Measurements from ENCODE around the gene USF2.

Gene USF2

GRCh38 chr19:35303357-35303915 is 34.7 kb downstream of the USF2 start:
- no peak for DNase-seq

DNA sequence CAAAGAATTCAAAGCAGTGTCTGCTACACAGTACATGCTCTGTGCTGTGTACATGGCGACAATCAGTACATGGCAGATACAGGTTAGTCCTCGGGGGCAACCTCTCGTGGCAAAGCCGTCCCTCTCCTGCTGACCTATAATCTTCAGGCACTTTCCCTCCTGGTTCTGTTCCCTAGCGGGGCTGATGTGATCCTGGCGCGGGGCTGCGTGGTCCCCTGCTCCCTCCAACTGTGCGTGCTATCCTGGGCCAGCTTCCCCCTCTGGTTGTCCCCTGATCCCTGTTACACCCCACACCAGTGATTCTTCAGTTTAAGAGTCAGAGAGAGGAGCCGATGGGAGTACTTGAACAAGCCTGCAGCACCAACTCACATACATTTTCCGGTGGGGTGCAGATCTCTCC is 35.3 kb downstream of the USF2 start:
- no peak for DNase-seq

DNA sequence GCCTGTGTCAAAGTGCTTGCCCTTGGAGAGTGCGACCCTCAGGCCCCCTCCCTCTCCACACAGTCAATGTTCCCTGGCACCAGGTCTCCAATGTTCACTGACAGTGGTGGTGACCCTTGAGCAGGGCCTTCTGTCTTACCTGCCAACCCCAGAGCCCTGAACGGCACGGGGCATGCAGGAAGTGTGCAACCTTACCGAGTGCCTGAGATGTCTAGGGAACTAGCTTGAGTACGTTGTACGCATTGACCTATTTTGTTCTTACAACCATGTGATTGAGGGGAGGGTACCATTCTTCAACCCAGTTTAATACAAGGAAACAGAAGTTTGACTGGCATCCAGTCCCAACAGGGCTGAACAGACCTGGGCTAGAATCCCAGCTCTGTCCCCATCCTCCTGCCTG is 36.4 kb downstream of the USF2 start:
- DNase-seq, result no peak

DNA sequence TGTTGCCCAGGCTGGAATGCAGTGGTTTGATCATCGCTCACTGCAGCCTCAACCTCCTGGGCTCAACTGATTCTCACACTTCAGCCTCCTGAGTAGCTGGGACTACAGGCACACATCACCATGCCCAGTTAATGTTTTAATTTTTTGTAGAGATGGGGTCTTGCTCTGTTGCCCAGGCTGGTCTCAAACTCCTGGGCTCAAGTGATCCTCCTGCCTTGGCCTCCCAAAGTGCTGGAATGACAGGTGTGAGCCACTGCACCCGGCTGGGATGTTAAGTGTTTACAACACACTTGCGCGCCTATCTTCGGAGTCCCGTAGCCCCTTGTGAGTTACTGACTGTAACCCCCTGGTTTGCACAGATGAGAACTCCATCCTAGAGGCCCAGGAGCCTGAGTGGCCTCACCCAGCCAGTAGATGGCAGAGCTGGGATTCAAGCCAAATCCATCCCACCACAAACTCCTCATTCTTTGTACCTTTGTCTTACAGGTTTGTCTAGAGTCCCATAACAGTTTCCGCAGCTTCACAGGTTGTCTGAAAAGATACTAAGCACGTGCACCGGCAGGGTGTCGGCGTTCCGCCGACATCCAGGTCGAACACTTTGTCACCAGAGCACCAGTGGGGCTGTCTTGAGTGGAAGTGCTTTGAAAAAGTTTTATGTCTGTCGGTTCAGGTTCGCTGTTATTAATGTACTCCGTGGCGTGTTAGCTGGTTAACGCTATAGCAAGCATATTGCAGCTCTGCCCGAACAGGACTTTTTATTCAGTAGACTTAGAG is 37.9 kb downstream of the USF2 start:
- no peak for DNase-seq

GRCh38 chr19:35307931-35308330 is 39.2 kb downstream of the USF2 start:
- DNase-seq, result no peak

- no peak for DNase-seq
These were observed 40.1 kb downstream of the USF2 start for GRCh38 chr19:35308910-35309309.

DNA sequence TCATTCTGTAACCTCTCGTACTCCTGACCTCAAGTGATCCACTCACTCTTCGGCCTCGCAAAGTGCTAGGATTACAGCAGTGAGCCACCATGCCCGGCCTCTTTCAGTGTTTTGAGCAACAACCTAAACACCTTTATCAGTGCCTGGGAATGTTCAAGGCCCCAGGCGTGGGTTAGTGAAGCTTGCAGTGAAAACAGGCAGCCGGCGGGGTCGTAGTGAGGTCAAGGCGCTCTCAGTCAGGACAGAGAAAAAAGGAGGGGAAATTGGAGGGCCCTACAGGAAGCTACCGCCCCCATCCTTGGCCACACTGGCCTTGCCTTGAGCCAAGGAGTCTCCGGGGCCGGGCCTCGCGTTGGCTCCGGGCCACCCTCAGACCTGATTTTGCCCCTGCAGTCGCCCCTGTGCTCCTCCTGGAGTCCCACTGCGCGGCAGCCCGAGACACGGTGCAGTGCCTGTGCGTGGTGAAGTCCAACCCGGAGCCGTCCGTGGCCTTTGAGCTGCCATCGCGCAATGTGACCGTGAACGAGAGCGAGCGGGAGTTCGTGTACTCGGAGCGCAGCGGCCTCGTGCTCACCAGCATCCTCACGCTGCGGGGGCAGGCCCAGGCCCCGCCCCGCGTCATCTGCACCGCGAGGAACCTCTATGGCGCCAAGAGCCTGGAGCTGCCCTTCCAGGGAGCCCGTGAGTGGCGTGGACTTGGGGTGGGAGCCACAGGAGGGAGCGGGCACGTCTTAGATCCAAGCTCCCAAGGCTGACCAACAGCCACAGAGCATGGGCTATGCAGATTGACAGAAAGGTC is 40.9 kb downstream of the USF2 start:
- DNase-seq, result no peak

- no peak for DNase-seq
These were observed 41.6 kb downstream of the USF2 start for GRCh38 chr19:35310331-35310730.

DNA sequence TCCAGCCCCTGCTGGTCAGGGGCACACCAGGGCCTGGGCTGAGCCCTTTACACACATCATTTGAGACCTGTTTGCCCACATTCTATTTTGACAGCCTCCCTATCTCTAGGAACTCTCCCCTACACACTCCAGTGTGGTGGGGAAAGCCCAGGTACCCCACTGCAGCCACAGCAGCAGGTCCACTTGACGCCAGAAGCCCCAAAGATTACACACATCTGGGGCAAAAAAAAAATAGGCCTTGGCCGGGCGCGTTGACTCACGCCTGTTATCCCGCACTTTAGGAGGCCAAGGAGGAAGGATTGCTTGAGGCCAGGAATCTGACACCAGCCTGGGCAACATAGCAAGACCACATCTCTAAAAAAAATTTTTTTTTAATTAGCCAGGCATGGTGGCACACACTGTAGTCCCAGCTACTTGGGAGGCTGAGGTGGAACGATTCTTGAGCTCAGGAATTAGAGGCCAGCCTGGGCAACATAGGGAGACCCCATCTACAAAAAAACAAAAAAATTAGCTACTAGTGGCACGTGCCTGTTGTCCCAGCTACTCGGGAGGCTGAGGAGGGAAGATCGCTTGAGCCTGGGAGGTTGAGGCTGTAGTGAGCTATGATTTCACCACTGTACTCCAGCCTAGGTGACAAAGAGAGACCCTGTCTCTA is 42.2 kb downstream of the USF2 start:
- no peak for DNase-seq

GRCh38 chr19:35311901-35312665 is 43.3 kb downstream of the USF2 start:
- DNase-seq, result no peak

DNA sequence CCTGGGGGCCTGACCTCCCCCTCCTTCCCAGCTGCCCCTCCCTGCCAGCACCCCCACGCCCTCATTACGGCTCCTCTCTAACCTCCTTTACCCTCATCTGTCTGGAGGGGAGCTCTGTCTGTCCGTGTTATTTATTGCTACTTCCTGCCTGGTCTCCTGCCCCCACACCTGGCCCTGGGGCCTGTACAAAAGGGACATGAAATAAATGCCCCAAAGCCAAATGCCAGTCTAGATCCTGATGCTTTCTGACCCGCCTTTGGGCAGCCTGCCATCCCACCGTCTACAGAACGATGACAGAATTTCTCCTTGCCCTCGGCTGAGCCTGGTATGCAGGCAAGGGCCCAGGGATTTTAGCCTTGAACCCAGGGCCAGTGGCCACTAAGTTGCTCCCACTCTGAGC is 44.8 kb downstream of the USF2 start:
- no peak for DNase-seq

- no peak for DNase-seq
These were observed 45.3 kb downstream of the USF2 start for GRCh38 chr19:35314031-35314430.

DNA sequence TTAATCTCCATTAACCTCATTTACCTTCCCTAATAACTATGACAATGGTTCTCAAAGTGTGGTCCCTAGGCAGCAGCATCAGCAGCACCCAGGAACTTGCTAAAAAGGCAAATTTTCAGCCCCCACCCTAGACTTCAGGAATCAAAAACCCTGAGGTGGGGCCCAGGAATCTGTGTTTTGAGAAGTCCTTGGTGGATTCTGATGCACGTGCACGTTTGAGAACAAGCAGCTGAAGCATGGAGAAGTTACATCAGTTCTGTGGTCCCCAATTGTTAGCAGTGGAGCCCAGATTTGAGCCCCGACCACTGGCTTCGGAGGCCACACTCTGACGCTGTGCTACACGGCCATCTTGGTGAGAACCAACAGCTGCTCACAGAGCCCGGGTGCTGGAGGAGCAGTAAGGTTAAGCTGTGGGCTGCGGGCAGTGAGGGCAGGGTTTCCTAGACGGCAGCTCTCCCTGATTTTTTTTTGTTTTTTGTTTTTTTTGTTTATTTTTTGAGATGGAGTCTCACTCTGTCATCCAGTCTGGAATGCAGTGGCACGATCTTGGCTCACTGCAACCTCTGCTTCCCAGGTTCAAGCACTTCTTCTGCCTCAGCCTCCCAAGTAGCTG is 46.2 kb downstream of the USF2 start:
- DNase-seq, result no peak

DNA sequence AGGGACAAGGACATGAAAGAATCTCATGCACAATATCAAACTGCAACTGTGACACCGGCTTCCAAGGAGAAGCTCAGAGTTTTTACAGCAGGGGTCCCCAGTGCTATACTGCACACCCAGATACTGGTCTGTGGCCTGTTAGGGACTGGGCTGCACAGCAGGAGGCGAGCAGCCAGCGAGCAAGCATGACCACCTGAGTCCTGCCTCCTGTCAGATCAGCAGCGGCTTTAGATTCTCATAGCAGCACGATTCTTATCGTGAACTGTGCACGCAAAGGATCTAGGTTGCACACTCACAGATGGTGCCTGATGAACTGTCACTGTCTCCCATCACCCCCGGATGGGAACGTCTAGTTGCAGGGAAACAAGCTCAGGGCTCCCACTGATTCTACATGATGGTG is 47.1 kb downstream of the USF2 start:
- no peak for DNase-seq

GRCh38 chr19:35316560-35316959 is 47.8 kb downstream of the USF2 start:
- DNase-seq, result no peak

DNA sequence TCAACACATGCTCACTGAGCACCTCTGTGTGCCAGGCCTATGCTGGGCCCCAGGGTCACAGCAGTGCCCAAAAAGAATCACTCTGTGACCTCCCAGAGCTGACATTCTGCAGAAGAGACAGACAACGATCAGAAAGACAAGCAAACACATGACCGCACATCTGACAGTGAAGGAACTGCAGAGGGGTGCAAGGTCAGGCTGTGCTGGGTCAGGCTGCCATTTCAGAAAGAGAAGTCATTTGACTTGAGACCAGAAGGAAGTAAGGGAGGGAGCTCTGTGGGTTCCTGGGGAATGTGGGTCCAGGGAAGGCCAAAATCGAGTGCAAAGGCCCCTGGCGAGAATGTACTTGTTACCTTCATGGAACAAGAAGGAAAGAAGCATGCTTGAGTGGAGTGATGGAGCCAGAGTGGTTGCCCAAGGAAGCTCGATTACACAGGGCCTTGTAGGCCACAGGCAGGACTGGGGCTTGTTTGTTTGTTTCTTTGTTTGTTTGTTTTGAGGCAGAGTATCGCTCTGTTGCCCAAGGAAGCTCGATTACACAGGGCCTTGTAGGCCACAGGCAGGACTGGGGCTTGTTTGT is 48.8 kb downstream of the USF2 start:
- DNase-seq, result peak; percentile 6

GRCh38 chr19:35318679-35319448 is 50.1 kb downstream of the USF2 start:
- peak; percentile 54 for DNase-seq

DNA sequence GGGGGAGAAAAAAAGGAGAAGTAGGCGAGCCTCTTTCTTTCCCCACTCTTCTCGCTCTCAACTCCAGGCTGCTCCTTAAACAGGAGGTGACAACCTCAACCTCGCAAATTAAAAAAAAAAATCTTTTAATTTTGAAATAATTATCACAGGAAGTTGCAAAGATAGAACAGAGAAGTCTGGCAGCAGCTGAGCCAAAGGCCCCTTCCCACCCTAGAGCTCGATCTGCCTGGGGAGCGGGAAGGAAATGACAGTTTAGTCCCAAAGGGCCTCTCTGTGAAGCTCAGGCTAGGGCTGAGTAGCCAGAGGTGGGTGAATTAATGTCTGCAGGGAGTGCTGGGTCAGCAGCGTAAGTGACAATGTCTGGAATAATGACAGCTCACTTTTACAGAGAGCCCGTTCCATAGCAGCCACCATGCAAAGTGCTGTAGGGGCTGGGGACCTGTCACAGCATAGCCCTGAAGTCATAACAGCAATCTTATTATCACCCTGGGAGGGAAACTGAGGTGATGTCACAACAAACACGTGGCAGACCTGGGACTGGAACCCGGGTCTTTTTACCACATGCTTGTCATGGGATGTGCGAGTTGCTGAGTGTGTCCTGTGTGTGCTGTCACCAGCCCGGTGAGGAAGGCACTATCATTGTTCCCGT is 51.4 kb downstream of the USF2 start:
- DNase-seq, result no peak

- no peak for DNase-seq
These were observed 52.5 kb downstream of the USF2 start for GRCh38 chr19:35321291-35321690.

DNA sequence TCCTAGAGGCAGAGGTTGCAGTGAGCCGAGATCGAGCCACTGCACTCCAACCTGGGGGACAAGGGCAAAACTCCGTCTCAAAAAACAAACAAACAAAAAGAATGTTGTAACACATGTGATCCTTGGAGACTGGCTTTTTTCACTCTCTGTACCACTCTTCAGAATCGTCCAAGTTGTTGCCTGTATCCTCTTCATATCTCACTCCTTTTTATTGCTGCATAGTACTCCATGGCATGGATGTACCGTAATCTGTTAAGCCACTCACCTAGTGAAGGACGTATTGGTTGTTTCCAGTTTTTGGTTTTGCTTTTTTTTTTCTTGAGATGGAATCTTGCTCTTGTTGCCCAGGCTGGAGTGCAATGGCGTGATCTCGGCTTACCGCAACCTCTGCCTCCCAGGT is 53.3 kb downstream of the USF2 start:
- no peak for DNase-seq

GRCh38 chr19:35327642-35328041 is 58.9 kb downstream of the USF2 start:
- no peak for DNase-seq
